Measurements from ENCODE around the gene RNF214.

DNA sequence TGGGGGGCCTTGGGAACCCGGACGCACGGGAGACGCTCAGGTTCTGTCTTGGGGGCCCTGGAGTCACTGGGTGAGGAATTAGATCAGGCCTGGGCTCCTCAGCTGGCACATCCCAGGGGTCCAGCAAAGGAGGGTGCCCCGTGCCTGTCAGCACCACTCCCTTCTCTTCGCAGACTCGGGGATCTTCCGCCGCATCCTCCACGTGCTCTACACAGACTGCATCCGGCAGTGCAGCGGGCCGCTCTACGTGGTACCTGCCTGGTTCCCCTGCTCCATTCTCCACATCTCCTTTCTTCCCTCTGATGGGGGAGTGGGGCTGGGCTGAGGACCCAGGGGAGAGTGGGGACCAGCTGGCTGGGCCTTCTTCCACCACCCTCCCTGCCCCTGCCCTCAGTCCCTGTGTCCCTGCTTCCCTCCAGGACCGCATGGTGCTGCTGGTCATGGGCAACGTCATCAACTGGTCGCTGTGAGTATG lies 40.0 kb upstream of the RNF214 start:
- TF ChIP-seq CTCF (conservative IDR thresholded peaks at IDR 0.05 in 1 of 2, IDR thresholded peaks at IDR 0.05 in 1 of 2; ENCODE audit: low read depth in 1 of 2, low read length in 2 of 2) (no peak), EZH2 (IDR thresholded peaks at IDR 0.05; ENCODE audit: low read length, missing control alignments) (no peak)
